Measurements from ENCODE around the gene NKAIN4.
A peak's percentile ranks its signal among the peaks of the same experiment; 100 is the strongest.
"Not testable (repeated sequence)": the region's sequence is repeated elsewhere in the genome, so short reads cannot be mapped to it uniquely, and the experiment has no call there.

NKAIN4 gene

DNA sequence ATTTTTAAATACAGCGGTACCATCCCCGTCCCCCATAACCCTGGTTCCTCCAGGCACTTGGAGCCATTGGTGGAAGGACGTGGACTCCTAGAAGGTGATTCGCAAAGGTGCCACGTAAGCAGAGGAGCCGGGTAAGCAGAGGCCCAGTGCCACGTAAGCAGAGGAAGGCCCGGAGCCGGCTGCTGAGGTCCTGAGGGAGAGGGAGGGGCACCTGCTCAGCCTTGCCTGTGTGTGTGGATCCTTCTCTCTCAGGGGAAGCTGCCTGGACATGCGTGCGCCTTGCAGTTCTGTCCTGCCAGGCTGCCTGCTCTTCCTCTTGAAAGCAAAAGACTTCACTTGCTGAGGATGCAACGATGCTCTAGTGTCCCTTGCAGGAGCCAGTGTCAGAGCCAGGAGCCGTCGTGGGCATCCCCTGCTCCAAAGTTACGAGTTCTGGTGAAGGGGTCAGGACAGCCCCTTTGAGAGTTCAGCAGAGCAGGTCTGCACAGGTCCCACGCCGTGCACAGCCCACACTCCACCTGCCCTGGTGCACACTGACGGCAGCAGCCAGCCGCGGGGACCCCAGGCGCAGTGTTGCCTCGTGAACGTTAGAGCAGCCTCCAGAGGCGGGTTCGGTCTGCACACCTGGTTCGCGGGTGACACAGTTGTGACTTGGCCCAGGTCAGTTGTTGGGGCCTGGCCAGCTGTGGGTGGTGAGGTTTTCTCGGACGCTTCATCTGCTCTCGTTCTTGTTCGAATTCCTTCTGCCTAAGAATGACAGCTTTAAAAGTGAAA is 1.9 kb upstream of the NKAIN4 start:
- no peak for DNase-seq (ENCODE audit: low spot score)

DNA sequence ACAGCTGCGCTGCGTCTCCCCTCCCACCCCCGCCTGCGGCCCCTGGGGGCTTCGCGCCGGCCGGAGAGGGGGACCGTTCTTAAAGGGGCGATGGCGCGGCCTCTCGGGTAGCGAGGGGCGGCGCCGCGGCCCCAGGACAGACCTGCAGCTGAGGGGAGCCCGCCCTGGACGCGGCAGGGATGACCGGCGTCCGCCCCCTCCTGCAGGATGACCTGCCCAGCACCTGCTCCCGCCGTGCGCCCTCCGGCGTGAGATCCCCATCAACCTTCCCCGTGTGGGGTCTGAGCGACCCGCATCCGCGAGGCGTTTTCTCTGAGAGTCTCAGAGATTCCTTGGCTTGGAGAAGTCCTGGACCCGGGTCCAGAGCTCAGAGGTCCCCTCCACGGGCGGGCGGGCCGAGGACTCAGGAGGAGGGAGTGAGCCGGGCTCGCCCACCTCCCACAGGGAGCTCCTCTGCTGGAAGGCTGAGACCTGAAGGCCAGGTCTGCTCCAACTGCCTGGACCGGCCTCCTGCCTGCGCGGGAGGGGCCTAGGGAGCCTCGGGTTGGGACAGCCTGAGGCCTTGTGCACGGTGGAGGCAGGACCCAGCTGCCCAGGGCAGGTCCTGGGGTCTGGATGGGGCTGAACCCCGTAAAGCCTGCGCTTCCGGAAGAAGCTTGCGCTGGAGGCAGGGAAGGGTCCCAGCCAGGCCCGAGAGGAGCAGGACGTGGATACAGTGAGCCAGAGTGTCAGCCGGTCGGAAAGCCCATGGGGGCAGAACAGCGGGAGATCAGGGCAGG is 532 bp upstream of the NKAIN4 start:
- no peak for DNase-seq (ENCODE audit: low spot score)

DNA sequence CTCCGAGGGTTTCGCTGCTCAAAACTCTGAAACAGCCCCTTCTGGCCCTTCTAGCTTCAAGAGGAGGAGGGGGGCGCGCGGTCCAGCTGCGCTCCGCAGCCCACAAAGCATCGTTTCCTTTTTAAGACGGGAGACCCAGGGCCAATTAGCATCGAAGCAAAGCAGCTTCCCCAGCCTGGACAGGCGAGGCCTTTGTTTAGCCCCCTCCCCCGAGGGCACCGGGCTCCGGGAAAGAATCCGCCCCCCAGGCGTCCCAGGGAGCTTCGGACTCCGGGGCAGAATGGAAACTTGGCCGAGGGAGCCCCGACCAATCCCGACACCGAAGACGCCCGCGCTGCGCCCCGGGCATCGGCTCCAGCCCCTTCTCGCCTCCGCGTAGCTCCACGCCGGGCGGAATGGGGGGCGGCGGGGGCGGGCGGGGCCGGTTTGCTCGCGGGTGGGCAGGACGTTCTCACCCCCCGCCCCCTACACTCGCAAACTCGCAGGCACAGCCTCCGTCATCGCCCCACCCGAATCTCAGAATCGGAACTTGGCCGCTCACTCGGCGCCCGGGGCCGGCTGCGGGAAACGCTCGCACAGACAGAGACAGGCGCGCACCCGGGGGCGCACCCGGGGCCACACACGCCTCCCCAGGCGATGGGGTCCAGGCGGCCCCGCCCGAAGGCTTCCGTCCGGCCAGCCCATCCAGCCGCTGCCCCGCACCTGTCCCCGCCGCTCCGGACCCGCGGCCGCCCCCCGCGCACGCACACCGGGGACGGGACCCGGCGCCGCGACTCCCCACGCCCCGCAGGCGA is 628 bp downstream of the NKAIN4 start:
- DNase-seq (ENCODE audit: low spot score), result no peak

DNA sequence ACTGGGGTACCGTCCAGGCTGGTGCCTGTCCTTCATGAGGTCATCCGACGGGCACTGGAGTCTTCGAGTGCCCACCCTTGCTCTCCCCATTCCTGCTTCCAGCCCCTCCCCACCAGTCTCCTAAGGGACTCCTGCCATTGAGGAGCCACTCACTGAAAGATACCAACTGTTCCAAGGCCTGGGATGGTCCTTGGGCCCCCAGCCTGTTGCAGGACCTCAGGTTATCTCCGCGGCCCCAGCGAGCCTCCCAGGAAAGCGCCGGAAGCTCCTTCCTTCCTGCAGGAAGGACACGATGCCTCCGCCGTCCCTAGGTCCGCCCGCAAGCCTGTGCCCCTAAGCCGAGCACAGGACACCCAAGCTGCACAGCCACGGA is 1.2 kb downstream of the NKAIN4 start:
- DNase-seq (ENCODE audit: low spot score), result no peak

DNA sequence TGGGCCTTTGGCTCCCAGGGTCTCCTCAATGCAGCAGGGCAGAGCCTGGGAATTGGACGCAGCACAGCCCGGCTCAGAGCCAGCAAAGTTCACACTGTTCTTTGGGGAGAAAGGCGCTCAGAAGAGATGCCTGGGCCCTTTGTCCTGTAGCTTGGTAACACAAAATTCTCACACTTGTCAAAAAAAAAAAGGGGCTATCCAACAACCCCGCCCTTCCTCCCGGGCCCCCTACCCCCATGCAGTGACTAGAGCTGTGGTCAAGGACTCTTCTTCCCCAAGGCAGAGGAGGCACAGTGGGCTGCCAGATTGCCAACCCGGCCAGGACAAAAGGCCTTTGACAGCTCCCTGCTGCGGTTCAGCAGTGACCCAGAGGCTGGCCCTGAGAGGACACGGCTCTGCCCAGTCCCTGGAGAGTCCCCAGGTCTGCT is 2.0 kb downstream of the NKAIN4 start:
- peak; percentile 56 for DNase-seq (ENCODE audit: low spot score)

DNA sequence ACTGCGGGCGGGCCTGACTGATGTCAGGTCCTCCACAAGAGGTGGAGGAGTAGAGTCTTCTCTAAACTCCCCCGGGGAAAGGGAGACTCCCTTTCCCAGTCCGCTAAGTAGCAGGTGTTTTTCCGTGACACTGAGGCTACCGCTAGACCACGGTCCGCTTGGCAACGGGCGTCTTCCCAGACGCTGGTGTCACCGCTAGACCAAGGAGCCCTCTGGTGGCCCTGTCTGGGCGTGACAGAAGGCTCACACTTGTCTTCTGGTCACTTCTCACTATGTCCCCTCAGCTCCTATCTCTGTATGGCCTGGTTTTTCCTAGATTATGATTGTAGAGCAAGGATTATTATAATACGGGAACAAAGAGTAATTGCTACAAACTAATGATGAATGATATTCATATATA is 2.9 kb downstream of the NKAIN4 start:
- not testable (repeated sequence) for DNase-seq (ENCODE audit: low spot score)

DNA sequence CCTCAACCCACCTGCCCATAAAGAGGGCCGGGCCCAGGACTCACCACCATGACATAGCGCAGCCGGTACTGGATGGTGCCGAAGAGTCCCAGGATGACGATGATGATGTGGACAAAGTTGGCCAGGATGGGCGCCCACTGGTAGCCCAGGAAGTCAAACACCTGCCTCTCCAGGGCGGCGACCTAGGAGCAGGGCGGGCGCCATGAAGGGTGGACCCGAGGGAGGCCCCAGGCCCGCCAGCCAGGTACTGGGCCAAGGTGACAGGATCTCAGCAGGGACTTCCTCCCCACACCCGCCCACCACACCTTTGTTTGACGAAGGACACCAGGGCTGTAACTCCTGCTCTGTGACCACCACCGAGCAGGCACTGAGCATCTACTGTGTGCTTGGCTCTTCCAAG is 4.4 kb downstream of the NKAIN4 start:
- DNase-seq (ENCODE audit: low spot score), result no peak

DNA sequence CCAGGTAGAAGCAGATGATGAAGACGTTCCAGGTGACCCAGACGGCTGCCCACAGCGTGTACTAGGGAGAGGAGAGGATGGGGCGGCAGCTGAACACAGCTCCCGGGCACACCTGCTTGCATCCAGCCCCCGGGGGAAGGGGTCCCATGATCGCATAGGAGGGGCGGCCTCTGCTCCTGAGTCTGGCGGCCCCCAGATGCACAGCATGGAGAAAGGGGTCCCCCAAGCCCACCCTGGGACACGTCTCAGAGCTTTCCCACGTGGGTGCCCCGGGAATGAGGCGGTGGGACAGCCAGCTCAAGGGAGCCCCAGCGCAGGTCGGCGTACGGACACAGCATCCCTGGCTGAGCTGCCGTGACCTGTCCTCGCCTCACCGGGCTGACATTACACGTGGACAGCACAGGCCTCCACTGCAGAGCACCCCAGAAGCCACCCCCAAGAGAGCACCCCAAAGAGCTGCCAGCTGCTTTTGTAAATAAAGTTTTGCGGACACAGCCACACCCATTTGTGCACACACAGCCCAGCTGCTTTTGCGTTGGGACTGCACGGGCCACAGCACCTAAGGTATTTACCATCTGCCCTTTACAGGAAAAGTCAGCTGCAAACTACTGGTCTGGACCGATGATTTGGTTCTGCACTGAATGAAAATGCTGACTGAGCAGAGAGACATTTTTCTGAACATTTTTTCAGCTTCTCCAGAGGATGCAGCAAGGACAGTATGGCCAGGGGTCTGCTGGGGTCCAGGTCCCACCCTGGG is 5.2 kb downstream of the NKAIN4 start:
- no peak for DNase-seq (ENCODE audit: low spot score)

DNA sequence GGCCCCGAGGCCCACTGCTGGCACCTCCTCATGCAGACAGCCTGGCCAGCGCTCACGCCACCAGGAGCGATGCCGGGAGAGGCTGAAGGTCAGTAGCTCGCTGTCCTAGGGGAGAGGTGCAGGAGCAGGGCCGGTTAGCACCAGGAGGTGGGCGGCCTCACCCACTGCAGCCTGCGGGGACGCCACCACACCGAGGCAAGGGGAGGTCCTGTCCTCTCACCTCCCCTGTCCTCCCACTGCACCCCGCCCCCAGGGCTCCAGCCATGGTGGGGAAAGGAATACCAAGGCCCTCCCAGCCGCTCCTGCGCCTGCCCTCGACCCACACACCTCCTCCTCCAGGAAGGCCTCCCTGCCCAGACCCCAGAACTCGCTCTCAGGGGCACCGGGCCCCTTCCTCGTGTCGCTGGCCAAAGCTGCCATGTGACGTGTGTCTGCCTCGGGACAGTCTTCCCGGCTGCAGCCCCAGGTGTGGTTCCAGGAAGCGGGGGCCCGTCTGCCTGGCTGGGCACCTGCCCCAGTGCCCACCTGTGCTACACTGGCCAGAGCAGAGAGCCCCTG is 6.5 kb downstream of the NKAIN4 start:
- no peak for DNase-seq (ENCODE audit: low spot score)

DNA sequence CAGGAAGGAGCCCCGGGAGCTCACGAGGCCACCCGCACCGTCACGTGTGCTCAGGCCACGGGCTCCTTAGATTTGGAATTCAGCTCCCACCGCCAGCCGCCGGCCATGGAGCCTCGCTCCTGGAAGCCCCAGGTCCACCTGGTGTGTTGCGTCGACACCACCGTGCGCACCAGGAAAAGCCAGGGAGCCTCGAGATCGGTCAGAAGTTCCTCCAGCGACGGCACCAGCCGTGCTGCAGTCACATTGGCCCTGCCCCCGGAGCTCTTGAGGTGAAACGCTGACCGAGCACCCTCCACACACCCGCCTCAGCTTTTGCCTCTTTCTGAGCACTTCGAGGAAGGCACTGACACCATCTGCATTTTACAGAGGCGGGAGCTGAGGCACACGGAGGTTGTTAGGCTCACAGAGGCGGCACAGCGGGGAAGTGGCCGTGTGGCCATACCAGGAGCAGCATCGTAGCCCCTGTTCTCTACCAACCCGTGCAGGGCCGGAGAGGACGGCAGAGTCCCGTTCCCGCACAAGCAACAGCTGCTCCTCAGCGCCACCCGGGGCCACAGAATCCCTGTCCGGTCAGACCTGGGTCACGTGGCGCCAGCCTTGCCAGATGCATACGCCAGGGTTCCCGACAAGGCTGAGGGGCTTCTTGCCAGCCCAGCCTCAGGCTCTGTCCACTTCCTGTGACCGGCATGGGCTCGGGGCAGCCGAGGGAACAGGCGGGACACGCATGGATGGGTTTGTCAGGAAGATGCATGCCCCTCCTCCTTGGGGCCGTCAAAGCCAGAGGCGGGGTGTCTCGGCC is 7.6 kb downstream of the NKAIN4 start:
- DNase-seq (ENCODE audit: low spot score), result no peak

DNA sequence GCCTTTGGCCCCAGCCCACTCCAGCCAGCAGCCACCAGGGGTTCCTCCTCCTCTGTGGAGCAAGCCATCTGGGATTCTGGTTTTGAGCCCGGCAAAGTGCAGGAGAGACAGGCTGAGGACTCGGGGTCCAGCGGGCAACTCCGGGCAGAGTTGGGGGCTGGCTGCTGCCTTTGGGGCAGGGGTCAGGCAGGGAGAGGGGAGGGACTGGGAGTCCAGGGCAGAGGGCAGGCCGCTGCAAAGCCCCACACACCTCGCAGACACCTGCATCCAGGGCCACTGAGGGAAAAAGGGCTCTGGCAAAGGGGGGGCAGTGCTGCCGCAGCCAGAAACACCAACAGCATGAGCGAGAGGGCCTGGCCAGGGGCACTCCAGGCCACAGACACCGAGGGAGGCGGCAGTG is 9.8 kb downstream of the NKAIN4 start:
- no peak for DNase-seq (ENCODE audit: low spot score)

DNA sequence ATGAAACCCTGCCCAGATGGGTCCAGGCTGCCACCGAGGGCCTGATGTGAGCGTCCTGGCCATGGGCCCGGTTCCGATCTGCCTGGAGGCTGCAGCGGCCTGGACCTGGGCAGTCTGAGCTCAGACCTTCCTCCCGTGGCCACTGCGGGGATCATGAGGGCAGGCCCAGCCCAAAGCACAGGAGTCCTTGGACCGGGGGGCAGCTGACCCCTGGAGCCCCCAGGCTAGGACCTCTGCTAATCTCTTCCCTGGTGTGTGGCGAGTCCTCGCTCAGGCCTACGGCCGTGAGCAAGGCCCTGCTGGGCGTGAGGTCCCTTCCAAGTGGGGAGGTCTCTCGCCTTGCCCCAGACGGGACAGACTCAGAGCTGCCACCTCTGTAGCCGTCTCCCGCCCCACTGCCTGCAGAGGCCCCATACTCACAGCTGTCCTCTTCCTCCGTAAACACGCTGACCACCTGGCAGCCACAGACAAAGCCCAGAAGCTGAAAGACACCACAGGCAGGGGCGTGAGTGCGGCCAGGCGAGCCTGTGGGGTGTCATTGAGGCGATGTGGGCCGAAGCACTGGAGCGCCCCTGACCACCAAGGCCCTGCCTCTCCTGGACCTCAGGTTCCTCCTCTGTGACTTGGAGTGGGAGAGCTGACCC is 10.5 kb downstream of the NKAIN4 start:
- no peak for DNase-seq (ENCODE audit: low spot score)

DNA sequence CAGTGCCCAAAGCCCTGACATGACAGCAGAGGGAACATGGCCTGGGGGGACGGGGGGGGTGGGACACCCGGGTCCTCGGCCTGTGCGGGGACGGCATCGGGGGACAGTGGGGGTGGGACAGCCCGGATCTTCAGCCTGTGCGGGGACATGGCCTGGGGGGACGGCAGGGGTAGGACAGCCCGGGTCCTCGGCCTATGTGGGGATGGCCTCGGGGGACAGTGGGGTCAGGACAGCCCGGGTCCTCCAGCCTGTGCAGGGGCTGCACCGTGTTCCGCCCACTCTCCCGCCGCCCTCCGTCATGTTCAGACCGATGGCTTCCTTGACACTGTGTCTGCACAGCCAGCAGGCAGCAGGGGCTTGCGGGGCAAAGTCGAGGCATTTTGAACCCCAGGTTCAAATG is 11.5 kb downstream of the NKAIN4 start:
- no peak for DNase-seq (ENCODE audit: low spot score)

DNA sequence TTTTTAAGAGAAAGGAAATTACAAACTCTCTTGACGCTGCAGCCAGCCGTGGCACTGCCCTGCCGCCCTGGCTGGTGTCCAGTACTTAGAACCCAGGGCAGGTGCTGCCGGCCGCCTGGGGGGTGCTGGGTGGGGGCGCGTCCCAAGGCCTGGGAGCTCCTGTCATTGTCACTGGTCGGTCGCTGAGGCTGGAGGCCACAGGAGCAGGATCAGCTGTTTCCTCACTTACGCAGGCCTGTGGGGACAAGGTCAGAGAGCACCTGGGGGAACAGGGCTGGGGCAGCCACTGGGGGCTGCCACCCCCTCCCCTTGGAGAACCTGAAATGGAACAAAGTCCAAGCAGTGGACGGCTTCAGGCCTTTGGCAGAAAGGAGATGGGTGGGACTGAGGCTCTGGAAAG is 13.0 kb downstream of the NKAIN4 start:
- DNase-seq (ENCODE audit: low spot score), result no peak

DNA sequence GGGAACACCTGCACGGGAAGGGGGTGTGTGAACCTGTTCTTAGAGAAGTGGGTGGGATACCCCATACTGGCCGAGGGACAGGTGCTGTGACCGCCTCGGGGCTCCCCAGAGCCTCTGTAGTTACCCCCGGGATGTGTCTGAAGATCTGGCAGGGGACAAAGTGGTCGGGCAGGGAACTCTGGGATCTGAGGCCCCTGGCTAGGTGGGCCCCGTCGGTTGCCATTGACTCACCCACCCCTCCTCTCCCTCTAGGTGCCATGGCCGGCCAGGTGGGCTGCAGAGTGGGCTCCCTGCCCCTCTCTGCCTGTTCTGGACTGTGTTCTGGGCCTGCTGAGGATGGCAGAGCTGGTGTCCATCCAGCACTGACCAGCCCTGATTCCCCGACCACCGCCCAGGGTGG is 14.3 kb downstream of the NKAIN4 start:
- no peak for DNase-seq (ENCODE audit: low spot score)

DNA sequence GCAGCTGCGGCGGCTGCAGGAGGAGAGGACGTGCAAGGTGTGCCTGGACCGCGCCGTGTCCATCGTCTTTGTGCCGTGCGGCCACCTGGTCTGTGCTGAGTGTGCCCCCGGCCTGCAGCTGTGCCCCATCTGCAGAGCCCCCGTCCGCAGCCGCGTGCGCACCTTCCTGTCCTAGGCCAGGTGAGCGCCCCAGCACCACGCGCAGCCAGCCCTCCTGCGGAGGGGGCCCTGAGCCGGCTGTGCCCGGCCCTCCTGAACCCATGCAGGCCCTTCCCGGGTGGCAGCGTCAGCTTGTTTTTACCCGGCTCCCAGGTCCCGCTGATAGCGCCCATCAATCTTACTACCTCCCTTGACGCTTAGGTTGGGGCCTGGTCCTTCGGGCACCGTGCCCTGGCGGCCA is 14.8 kb downstream of the NKAIN4 start:
- no peak for DNase-seq (ENCODE audit: low spot score)

DNA sequence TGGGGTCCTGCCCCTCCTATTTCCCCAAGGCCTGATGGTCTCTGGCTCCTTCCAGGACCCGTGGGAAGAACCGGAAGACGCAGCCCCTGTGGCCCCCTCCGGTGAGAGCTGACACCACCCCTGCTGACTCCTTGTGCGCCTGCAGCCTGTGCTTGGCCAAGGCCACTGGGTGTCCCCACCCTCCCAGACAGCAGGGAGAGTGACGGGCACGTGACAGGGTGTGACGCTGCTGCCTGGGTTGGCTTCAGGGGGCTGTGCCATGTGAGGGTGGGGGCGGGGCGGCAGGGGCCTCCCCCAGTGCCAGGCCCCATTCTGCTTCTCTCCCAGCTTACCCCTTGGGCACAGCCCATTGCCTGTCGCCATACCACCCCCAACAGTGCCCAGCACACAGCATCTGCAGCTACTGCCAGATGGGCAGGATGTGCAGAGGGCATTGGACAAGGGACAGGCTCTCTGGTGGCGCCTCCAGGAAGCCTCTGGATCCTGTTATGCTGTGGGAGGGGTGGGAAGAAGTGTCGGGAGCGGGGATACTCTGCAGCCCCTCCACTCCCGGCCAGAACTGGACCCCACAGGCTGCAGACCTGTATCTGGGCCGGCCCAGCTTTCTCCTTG is 15.6 kb downstream of the NKAIN4 start:
- DNase-seq (ENCODE audit: low spot score), result no peak

DNA sequence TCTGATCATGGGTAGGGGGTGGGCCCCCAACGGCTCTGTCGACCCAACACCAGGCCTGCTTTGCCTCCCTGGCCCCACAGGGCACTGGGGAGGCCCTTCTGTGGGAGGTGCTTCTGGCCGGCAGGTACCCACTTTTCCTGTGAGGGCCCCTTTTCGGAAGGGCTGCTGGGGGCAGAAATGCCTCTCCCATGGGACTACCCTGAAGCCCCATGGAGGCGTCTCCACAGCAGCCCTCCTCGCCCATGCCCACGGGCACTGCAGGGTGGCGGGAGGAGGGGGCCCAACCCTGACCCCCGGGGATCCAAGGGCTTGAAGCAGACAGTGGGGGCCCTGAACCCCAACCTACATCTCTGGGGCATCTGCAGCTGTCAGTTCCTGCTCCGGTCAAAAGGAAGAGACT is 16.2 kb downstream of the NKAIN4 start:
- no peak for DNase-seq (ENCODE audit: low spot score)

DNA sequence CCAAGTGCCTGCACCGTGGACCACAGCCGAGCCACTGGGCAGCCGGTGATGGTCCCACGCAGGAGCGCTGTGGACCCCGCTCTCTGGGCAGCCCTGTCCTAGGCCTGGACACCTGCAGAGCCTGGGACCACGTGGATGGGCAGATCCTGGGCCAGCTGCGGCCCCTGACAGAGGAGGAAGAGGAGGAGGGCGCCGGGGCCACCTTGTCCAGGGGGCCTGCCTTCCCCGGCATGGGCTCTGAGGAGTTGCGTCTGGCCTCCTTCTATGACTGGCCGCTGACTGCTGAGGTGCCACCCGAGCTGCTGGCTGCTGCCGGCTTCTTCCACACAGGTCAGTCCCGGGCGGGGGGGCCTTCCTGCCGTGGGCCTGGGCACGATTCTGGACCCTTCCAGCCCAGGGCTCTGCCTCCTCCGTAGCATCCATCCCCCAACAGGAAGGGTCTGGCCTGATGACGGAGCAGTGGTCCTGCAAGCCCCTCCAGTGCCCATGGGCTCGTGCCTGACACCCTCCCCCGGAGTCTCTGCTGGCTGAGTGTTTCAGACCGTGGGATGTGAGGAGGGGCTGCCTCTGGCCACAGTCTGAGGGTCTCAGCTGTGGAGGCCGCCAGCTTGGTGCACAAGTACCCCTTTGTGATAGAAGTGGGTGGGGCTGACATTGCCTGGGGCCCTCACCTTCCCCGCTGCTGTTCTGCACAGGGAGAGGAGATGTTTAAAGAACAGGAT is 18.0 kb downstream of the NKAIN4 start:
- no peak for DNase-seq (ENCODE audit: low spot score)
